ENCODE results near the gene TTLL11. TPM values are rescaled to one million over a fixed set of nuclear protein-coding genes. Genes with fewer than 3 reads are reported as not detected.

The TTLL11 gene
- total RNA-seq, 1 donor from 2014 or later: 4.0 TPM

GRCh38 chr9:122036988-122037387 is 56.1 kb downstream of the TTLL11 start:
- no peak overlapping the region for H3K27ac Mint-ChIP-seq (ENCODE audit: unreplicated experiment)
- H3K36me3 Mint-ChIP-seq (ENCODE audit: low read depth, unreplicated experiment): no peaks in the 10 kb centered on the region
- H3K9me3 Mint-ChIP-seq (ENCODE audit: unreplicated experiment): no peaks in the 10 kb centered on the region
- TF ChIP-seq CTCF (IDR thresholded peaks at IDR 0.05; ENCODE audit: unreplicated experiment): no peak
- no peaks in the 10 kb centered on the region for H3K4me1 Mint-ChIP-seq (ENCODE audit: unreplicated experiment)
- no peak for DNase-seq (ENCODE audit: low spot score)
- peaks cover 5% of the 10 kb centered on the region for H3K27me3 Mint-ChIP-seq (ENCODE audit: unreplicated experiment)
- H3K4me3 Mint-ChIP-seq (ENCODE audit: unreplicated experiment): no peak overlapping the region

GRCh38 chr9:122036408-122036807 is 56.7 kb downstream of the TTLL11 start:
- H3K4me1 Mint-ChIP-seq (ENCODE audit: unreplicated experiment): no peaks in the 10 kb centered on the region
- H3K27me3 Mint-ChIP-seq (ENCODE audit: unreplicated experiment): peaks cover 5% of the 10 kb centered on the region
- no peaks in the 10 kb centered on the region for H3K9me3 Mint-ChIP-seq (ENCODE audit: unreplicated experiment)
- no peak overlapping the region for H3K27ac Mint-ChIP-seq (ENCODE audit: unreplicated experiment)
- no peak for TF ChIP-seq CTCF (IDR thresholded peaks at IDR 0.05; ENCODE audit: unreplicated experiment)
- H3K4me3 Mint-ChIP-seq (ENCODE audit: unreplicated experiment): no peak overlapping the region
- no peaks in the 10 kb centered on the region for H3K36me3 Mint-ChIP-seq (ENCODE audit: low read depth, unreplicated experiment)
- DNase-seq (ENCODE audit: low spot score): no peak

GRCh38 chr9:122033775-122034373 is 59.2 kb downstream of the TTLL11 start:
- Mint-ChIP-seq H3K27ac (ENCODE audit: unreplicated experiment) (no peak overlapping the region), H3K4me1 (ENCODE audit: unreplicated experiment) (no peaks in the 10 kb centered on the region), H3K9me3 (ENCODE audit: unreplicated experiment) (no peaks in the 10 kb centered on the region), H3K27me3 (ENCODE audit: unreplicated experiment) (peaks cover 2% of the 10 kb centered on the region), H3K36me3 (ENCODE audit: low read depth, unreplicated experiment) (no peaks in the 10 kb centered on the region), H3K4me3 (ENCODE audit: unreplicated experiment) (no peak overlapping the region)
- no peak for DNase-seq (ENCODE audit: low spot score)
- TF ChIP-seq CTCF (IDR thresholded peaks at IDR 0.05; ENCODE audit: unreplicated experiment): no peak

GRCh38 chr9:122032346-122032745 is 60.8 kb downstream of the TTLL11 start:
- H3K4me3 Mint-ChIP-seq (ENCODE audit: unreplicated experiment): no peak overlapping the region
- no peaks in the 10 kb centered on the region for H3K9me3 Mint-ChIP-seq (ENCODE audit: unreplicated experiment)

More at GRCh38 chr9:122032346-122032745, 60.8 kb downstream of the TTLL11 start:
- TF ChIP-seq CTCF (IDR thresholded peaks at IDR 0.05; ENCODE audit: unreplicated experiment): no peak
- H3K4me1 Mint-ChIP-seq (ENCODE audit: unreplicated experiment): no peaks in the 10 kb centered on the region
- DNase-seq (ENCODE audit: low spot score): no peak
- H3K27ac Mint-ChIP-seq (ENCODE audit: unreplicated experiment): no peak overlapping the region
- H3K36me3 Mint-ChIP-seq (ENCODE audit: low read depth, unreplicated experiment): no peaks in the 10 kb centered on the region
- peaks cover 2% of the 10 kb centered on the region for H3K27me3 Mint-ChIP-seq (ENCODE audit: unreplicated experiment)
